Endodermal cell (in vitro differentiated cells): ENCODE results near the gene AHSG. TPM values are rescaled to one million over a fixed set of nuclear protein-coding genes. Genes with fewer than 3 reads are reported as not detected.

Experiments used
- DNase-seq: peaks from one replicate; pipeline ENCODE4 v3.0.0-alpha.2; 2017
- H3K27ac ChIP-seq: 2 replicates; pipeline ENCODE4 v1.5.1; 2013; ENCODE audit warnings: mild to moderate bottlenecking, low read depth, low read length, moderate library complexity
- H3K27me3 ChIP-seq: 2 replicates; pipeline ENCODE4 v1.6.1; 2013; ENCODE audit warnings: mild to moderate bottlenecking, low read length, moderate library complexity; ENCODE audit not compliant: insufficient read depth, control insufficient read depth, poor library complexity, severe bottlenecking
- H3K36me3 ChIP-seq: 2 replicates; pipeline ENCODE4 v1.7.0; 2013; ENCODE audit warnings: mild to moderate bottlenecking, low read length, moderate library complexity; ENCODE audit not compliant: control insufficient read depth, insufficient read depth
- H3K4me1 ChIP-seq: one replicate; pipeline ENCODE4 v1.7.0; 2013; ENCODE audit warnings: low read length; ENCODE audit not compliant: control insufficient read depth, insufficient read depth
- H3K4me3 ChIP-seq: 2 replicates; pipeline ENCODE4 v1.5.1; 2013; ENCODE audit warnings: mild to moderate bottlenecking, low read length, moderate library complexity
- H3K9ac ChIP-seq: 2 replicates; pipeline ENCODE4 v1.6.1; 2013; ENCODE audit warnings: mild to moderate bottlenecking, low read length, moderate library complexity; ENCODE audit not compliant: poor library complexity, severe bottlenecking; ENCODE audit errors: extremely low read depth
- H3K9me3 ChIP-seq: 2 replicates; pipeline ENCODE4 v1.6.1; 2013; ENCODE audit warnings: mild to moderate bottlenecking, low read length, moderate library complexity; ENCODE audit not compliant: control insufficient read depth
- H3K27ac Mint-ChIP-seq: 2 replicates; pipeline ENCODE4 v1.8.0; 2020; ENCODE audit warnings: mixed read lengths
- H3K27me3 Mint-ChIP-seq: 2 replicates; pipeline ENCODE4 v1.8.0; 2021; ENCODE audit warnings: mild to moderate bottlenecking, mixed read lengths; ENCODE audit not compliant: insufficient read depth
- H3K36me3 Mint-ChIP-seq: 2 replicates; pipeline ENCODE4 v1.8.0; 2020; ENCODE audit warnings: low read depth, mixed read lengths
- H3K4me1 Mint-ChIP-seq: 2 replicates; pipeline ENCODE4 v1.8.0; 2020; ENCODE audit warnings: mixed read lengths
- H3K4me3 Mint-ChIP-seq: 2 replicates; pipeline ENCODE4 v1.8.0; 2020; ENCODE audit warnings: mild to moderate bottlenecking, moderate library complexity, mixed read lengths
- H3K9me3 Mint-ChIP-seq: 2 replicates; pipeline ENCODE4 v1.8.0; 2020; ENCODE audit warnings: mild to moderate bottlenecking, mixed read lengths
- WGBS, 2 experiments: methylation state at CpG; one replicate each; pipeline versions ENCODE4 v1.1.5 to v1.1.7; 2013; ENCODE audit warnings: missing lambda C conversion rate in 2 of 2, mixed read lengths in 1 of 2; ENCODE audit not compliant: insufficient coverage in 1 of 2, insufficient read length in 1 of 2; 5-methylcytosine and 5-hydroxymethylcytosine counted together
- total RNA-seq, 2 donors: library from RNA; stranded (reverse); fragmentation: NEBNext Ultra II Directional in 1 of 2; extraction: Animal tissue kit (Norgen Biotek cat#: 25700) in 1 of 2; gene quantifications; 2 replicates in 1 of 2; 3 replicates in 1 of 2; pipeline ENCODE4 v1.2.1, GENCODE V29; 2021
- TF ChIP-seq, protein P1 (sequence below): fragments of 200-600 bp; sonication (generic); conservative IDR thresholded peaks from 2 replicates; pipeline ENCODE4 v1.5.0; 2021; ENCODE audit warnings: antibody characterized with exemption, mild to moderate bottlenecking

Gene AHSG
- total RNA-seq, 2 donors from 2014 or later: not detected

DNA sequence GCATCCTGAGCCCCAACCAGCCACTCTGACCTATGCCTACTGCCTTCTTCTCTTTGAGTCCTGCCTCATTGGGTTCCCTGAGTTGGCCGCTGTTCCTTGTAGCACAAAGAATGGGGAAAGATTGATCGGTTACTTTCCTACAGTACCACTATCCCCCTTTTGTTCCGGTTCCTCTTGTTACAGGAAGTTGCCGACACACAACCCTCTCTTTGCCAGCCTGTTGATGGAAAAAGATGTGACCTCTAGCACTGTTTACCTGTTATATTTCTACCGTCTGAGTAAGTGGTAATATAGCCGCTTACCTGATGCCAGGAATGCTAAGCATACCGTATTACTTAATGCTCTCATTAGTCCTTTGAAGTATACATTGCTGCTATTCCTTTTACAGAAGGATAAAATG is 9.7 kb upstream of the AHSG start:
- Mint-ChIP-seq H3K36me3 (no peaks in the 10 kb centered on the region), H3K4me1 (peaks cover 11% of the 10 kb centered on the region), H3K9me3 (no peaks in the 10 kb centered on the region), H3K4me3 (no peak overlapping the region), H3K27me3 (peaks cover 5% of the 10 kb centered on the region), H3K27ac (no peak overlapping the region)
- no peaks in the 10 kb centered on the region for H3K27me3 ChIP-seq
- H3K27ac ChIP-seq: no peak overlapping the region
- H3K9ac ChIP-seq: no peak overlapping the region
- TF ChIP-seq, protein P1, sequence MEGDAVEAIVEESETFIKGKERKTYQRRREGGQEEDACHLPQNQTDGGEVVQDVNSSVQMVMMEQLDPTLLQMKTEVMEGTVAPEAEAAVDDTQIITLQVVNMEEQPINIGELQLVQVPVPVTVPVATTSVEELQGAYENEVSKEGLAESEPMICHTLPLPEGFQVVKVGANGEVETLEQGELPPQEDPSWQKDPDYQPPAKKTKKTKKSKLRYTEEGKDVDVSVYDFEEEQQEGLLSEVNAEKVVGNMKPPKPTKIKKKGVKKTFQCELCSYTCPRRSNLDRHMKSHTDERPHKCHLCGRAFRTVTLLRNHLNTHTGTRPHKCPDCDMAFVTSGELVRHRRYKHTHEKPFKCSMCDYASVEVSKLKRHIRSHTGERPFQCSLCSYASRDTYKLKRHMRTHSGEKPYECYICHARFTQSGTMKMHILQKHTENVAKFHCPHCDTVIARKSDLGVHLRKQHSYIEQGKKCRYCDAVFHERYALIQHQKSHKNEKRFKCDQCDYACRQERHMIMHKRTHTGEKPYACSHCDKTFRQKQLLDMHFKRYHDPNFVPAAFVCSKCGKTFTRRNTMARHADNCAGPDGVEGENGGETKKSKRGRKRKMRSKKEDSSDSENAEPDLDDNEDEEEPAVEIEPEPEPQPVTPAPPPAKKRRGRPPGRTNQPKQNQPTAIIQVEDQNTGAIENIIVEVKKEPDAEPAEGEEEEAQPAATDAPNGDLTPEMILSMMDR: no peak
- H3K36me3 ChIP-seq: no peaks in the 10 kb centered on the region
- no peaks in the 10 kb centered on the region for H3K9me3 ChIP-seq
- no peak for DNase-seq
- H3K4me1 ChIP-seq: peaks cover 2% of the 10 kb centered on the region
- H3K4me3 ChIP-seq: no peak overlapping the region
- 93 to 94% methylated on average over 6 to 7 of the region's 7 CpGs for WGBS, 2 experiments

DNA sequence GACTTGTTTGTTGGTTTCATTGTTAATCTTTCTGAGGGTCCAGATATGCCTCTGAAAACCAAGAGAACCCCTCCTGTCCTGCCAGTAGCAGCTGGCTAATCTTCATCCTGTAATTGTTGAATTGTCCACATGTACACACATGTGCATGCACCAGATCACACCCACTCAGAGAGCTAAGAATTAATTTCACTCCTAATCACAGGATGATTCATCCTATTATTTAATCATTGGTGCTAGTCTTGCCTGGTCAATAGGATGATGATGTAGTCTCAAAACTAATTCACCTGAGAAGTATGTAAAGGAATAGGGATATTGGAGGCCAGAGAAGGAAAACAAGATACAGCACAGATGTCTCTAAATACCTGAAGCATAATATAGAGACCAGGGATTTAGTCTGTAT is 7.8 kb upstream of the AHSG start:
- H3K4me3 ChIP-seq: no peak overlapping the region
- H3K27me3 Mint-ChIP-seq: peaks cover 4% of the 10 kb centered on the region

GRCh38 chr3:186605561-186606545 is 7.0 kb upstream of the AHSG start:
- Histone ChIP-seq H3K4me1 (peaks cover 2% of the 10 kb centered on the region), H3K9me3 (no peaks in the 10 kb centered on the region), H3K27ac (no peak overlapping the region), H3K9ac (no peak overlapping the region), H3K4me3 (no peak overlapping the region), H3K27me3 (no peaks in the 10 kb centered on the region), H3K36me3 (no peaks in the 10 kb centered on the region)
- H3K36me3 Mint-ChIP-seq: no peaks in the 10 kb centered on the region
- peaks cover 4% of the 10 kb centered on the region for H3K27me3 Mint-ChIP-seq
- H3K27ac Mint-ChIP-seq: no peak overlapping the region
- H3K4me3 Mint-ChIP-seq: no peak overlapping the region
- TF ChIP-seq, protein P1: no peak
- 85 to 86% methylated on average over 4 to 5 of the region's 5 CpGs for WGBS, 2 experiments
- DNase-seq: no peak
- peaks cover 11% of the 10 kb centered on the region for H3K4me1 Mint-ChIP-seq
- no peaks in the 10 kb centered on the region for H3K9me3 Mint-ChIP-seq

More for the DNA sequence above, 7.8 kb upstream of the AHSG start:
- Mint-ChIP-seq H3K4me3 (no peak overlapping the region), H3K9me3 (no peaks in the 10 kb centered on the region), H3K27ac (no peak overlapping the region), H3K36me3 (no peaks in the 10 kb centered on the region), H3K4me1 (peaks cover 11% of the 10 kb centered on the region)
- peaks cover 2% of the 10 kb centered on the region for H3K4me1 ChIP-seq
- H3K9ac ChIP-seq: no peak overlapping the region
- H3K27me3 ChIP-seq: no peaks in the 10 kb centered on the region
- no peaks in the 10 kb centered on the region for H3K36me3 ChIP-seq
- TF ChIP-seq, protein P1: no peak
- H3K27ac ChIP-seq: no peak overlapping the region
- no peaks in the 10 kb centered on the region for H3K9me3 ChIP-seq
- DNase-seq: no peak
